Measurements from ENCODE around the gene ELP2. TPM values are rescaled to one million over a fixed set of nuclear protein-coding genes. Genes with fewer than 3 reads are reported as not detected.

The ELP2 gene
- total RNA-seq, 1 experiment from 2014 or later = 137 TPM

GRCh38 chr18:36120297-36120696 lies 9.4 kb upstream of the ELP2 start:
- Histone ChIP-seq H4K8ac (replicated peaks; ENCODE audit: insufficient read length, low read depth, low read length) (no peak overlapping the region), H3K27me3 (ENCODE audit: insufficient read depth, low read length) (no peaks in the 10 kb centered on the region), H3K4me2 (ENCODE audit: insufficient read depth, insufficient read length, low read length) (no peak overlapping the region), H3K4ac (ENCODE audit: low read depth, low read length) (no peak overlapping the region), H2AFZ (ENCODE audit: low read length) (no peak overlapping the region), H3K56ac (ENCODE audit: insufficient read length, low read depth, low read length) (no peak overlapping the region), H4K20me1 (ENCODE audit: control insufficient read depth, insufficient read depth, insufficient read length) (no peaks in the 10 kb centered on the region), H2AK5ac (ENCODE audit: insufficient read length, low read length) (no peak overlapping the region), H2BK12ac (ENCODE audit: insufficient read length, low read depth, low read length) (no peak overlapping the region), H4K91ac (ENCODE audit: insufficient read length, low read depth, low read length) (no peak overlapping the region), H2BK20ac (ENCODE audit: low read depth, low read length, poor library complexity, severe bottlenecking) (no peak overlapping the region), H2BK5ac (ENCODE audit: insufficient read length, low read length) (no peak overlapping the region), H3K79me1 (ENCODE audit: insufficient read depth, low read depth, low read length, poor library complexity, severe bottlenecking) (peaks cover 3% of the 10 kb centered on the region), H3K14ac (ENCODE audit: insufficient read depth, low read length) (no peak overlapping the region), H2BK120ac (ENCODE audit: low read depth, low read length, poor library complexity, severe bottlenecking) (no peak overlapping the region), H3K4me1 (ENCODE audit: insufficient read depth, low read length) (no peaks in the 10 kb centered on the region), H3K79me2 (ENCODE audit: insufficient read depth, low read length) (no peaks in the 10 kb centered on the region), H3K9ac (ENCODE audit: extremely low read depth, insufficient read length, low read length) (no peak overlapping the region), H3T11ph (ENCODE audit: low read length) (no peak overlapping the region), H2BK15ac (ENCODE audit: low read depth, low read length) (no peak overlapping the region), H3K18ac (ENCODE audit: insufficient read length, low read depth, low read length) (no peak overlapping the region), H3K23me2 (ENCODE audit: insufficient read length, low read depth, low read length, poor library complexity, severe bottlenecking) (no peaks in the 10 kb centered on the region), H3K27ac (ENCODE audit: insufficient read length, low read depth, low read length) (no peak overlapping the region), H3K23ac (ENCODE audit: insufficient read length, low read depth, low read length) (no peak overlapping the region), H4K5ac (ENCODE audit: insufficient read length, low read depth, low read length) (no peak overlapping the region), H3K9me3 (ENCODE audit: control insufficient read depth, low read depth, low read length) (no peaks in the 10 kb centered on the region)
- no peak overlapping the region for H3K27ac Mint-ChIP-seq
- no CpG with 5 or more reads among the region's 3 CpGs for WGBS (ENCODE audit: extremely low coverage, insufficient read length, low lambda C conversion rate)
- TF ChIP-seq, protein P1, sequence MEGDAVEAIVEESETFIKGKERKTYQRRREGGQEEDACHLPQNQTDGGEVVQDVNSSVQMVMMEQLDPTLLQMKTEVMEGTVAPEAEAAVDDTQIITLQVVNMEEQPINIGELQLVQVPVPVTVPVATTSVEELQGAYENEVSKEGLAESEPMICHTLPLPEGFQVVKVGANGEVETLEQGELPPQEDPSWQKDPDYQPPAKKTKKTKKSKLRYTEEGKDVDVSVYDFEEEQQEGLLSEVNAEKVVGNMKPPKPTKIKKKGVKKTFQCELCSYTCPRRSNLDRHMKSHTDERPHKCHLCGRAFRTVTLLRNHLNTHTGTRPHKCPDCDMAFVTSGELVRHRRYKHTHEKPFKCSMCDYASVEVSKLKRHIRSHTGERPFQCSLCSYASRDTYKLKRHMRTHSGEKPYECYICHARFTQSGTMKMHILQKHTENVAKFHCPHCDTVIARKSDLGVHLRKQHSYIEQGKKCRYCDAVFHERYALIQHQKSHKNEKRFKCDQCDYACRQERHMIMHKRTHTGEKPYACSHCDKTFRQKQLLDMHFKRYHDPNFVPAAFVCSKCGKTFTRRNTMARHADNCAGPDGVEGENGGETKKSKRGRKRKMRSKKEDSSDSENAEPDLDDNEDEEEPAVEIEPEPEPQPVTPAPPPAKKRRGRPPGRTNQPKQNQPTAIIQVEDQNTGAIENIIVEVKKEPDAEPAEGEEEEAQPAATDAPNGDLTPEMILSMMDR (conservative IDR thresholded peaks at IDR 0.05) = no peak
- H3K9me3 Mint-ChIP-seq = no peaks in the 10 kb centered on the region
- H3K4me3 Mint-ChIP-seq = no peak overlapping the region
- H3K36me3 Mint-ChIP-seq (ENCODE audit: insufficient read depth in 1 of 3, low read depth in 3 of 3) = peaks cover 21 to 84% (median 81%) of the 10 kb centered on the region in 3 experiments; a peak in 6 of 7 replicates
- DNase-seq = no peak
- no peaks in the 10 kb centered on the region for H3K4me1 Mint-ChIP-seq
- H3K27me3 Mint-ChIP-seq (ENCODE audit: low read depth) = no peaks in the 10 kb centered on the region
